HG03571 (cell line): ENCODE measurements around the gene RPUSD1.
"Not testable (repeated sequence)": the region's sequence is repeated elsewhere in the genome, so short reads cannot be mapped to it uniquely, and the experiment has no call there.

Experiments used
- ATAC-seq: cut with Tn5 transposase; IDR thresholded peaks from one replicate; pipeline ENCODE4 v1.9.1; 2021; ENCODE audit not compliant: unreplicated experiment

Gene RPUSD1

DNA sequence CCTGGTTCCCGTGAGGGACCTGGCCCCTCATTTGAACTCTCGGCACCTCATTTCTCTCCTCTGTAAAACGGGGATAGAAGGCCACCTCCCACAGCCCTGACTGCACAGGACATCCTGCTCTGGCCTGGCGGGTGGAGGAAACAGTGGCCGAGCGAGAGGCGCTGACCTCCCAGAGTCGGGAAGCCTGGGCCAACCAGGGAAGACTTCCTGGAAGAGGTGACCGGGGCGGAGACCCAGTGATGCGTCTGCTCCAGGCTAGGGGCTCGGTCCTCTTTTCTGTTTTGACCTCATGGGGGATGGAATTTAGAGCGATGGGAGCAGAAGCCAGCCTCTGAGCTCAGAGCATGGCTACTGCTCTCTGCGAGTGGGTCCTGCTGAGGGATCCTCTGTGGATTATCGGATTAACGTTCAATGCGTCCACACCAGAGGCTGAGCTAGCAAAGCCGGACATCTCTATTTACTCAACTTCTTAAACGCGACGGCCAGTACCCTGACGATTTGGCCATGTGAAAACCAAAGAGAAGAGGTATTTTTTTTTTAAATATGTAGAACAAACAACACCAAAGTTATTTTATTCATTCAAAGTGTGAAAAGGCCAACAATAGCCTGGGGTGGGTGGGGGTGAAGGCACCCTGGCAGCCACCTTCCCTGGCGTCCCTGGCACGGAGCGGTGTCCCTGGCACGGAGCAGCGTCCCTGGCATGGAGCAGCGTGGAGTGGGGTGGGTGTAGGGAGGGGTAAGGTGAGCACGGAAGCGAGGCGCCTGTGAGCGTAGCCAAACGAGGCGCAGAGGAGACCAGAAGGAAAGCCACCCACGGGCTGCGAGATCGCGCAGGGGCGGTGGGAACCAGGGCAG is 36.8 kb downstream of the RPUSD1 start:
- no peak for ATAC-seq

DNA sequence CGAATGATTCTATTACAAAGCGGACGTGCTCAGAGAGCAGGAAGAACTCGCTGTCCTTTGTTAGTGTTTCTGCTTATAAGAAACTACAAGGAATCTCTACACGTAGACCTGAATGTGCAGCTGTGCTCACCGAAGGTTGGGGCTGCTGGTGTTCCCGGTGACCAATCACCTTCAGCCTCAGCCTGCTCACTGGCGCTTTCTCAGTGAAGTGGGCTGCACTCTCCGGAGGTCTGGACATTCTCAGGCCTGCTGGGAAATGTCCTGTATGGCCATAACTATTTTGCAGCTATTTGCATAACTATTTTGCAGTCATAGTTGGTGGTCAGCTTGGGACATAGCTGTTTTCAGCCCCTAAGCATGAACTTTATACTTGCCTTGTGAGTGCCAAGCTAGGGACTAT is 37.7 kb downstream of the RPUSD1 start:
- ATAC-seq, result no peak

DNA sequence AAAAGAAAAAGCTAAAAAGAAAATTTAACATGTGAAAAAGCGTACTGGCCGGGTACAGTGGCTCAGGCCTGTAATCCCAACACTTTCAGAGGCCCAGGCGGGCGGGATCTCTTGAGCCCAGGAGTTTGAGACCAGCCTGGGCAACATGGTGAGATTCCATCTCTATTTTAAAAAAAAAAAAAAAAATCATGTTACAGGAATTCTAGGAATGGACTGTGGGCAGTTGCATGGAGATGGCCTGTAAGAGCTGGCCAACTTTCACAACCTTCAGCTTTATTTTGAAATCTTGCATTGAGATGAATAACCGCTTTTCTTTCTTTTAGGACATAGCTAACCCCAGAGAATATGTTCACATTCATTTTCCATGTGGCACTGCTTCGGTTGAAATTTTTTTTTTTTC is 39.2 kb downstream of the RPUSD1 start:
- no peak for ATAC-seq

DNA sequence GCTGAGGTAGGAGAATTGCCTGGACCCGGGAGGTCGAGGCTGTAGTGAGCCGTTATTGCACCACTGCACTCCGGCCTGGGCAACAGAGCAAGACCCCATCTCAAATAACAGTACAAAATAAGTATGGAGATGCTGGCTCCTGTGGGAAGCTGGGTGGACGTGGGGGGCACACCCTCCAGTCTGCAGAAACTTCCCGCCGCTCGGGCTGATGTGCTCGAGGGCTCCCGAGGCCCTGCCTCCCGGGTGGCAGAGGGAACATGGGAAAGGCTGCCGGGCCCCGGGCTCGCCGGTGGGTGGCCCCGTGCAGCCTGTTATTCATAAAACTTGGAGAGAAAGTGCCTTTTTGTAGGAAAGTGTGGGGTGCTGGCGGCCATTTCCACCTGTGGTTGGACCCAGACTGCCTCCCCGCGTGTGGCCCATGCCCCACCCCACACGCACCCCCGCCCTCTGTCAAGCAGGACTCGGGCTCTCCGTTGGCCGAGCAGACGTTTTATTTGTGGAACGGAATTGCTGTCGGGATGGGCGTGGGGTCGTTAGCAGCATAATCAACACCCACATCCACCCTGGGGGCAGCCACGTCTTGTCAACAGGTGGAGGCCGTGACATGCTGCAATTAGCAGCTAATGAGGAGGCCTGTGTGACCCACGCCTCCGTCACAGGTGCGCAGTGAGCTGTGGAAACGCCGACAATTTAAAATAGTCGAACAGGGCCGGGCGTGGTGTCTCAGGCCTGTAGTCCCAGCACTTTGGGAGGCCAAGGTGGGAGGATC is 40.0 kb downstream of the RPUSD1 start:
- ATAC-seq, result no peak

DNA sequence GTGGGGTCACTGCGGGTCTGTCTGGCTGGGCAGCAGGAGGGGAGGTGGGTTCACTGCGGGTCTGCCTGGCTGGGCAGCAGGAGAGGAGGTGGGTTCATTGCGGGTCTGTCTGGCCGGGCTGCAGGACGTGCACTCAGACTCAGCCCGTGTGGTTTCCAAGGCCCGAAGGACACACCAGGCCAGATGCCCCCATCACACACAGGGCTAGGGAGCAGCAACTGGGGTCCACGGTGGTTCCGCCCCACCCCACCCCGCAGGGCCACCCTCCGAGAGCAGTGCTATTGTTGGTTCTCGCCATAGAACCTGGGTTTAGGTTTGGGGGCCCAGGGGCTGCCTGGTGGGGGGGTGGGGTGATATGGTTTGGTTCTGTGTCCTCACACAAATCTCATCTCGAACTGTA is 41.5 kb downstream of the RPUSD1 start:
- no peak for ATAC-seq

DNA sequence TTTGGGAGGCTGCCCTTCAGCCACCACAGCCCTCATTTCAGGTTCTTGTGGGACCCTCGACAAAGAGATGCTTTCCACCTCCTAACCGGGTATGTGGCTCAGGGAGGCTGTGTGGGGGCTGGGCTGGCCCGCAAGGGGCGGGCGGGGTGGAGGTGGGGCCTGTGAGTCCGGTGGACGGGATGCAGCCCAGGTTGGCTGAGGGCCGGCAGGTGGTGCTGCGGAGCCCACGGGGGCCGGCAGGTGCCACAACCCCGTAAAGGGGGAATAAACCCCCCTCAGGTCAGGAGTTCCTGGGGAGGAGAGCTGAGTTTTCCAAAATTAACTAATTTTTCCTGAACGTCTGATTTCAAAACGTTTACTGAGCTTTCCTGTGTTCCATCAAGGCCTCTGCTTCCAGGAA is 42.4 kb downstream of the RPUSD1 start:
- no peak for ATAC-seq

DNA sequence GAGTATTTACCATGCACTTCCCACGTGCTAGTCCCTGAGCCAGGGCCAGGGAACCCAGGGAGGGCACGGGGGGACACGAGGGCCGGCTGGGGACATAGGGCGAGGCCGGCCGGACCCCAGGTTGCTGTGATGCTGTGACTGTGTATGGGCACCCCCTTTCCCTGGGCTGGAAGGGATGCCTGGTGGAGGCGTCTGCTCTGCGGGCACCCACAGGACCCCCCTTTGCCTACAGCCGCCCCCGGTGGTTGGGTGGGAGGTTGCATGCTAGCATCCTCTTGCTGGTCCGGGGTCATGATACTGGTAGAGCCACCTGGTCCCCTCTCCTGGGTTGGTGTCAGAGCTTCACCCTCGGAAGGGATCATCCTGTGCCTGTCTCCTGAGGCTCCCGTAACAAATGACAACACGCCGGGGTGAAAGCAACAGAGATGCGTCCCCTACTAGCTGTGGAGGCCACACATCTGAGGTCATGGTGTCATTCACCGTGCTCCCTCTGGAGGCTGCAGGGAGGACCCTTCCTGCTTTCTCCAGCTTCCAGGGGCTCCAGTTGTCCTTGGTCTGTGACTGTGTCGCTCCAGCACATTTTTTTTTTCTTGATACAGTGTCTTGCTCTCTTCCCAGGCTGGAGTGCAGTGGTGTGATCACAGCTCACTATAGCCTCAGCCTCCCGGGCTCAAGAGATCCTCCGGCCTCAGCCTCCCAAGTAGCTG is 44.2 kb downstream of the RPUSD1 start:
- no peak for ATAC-seq

DNA sequence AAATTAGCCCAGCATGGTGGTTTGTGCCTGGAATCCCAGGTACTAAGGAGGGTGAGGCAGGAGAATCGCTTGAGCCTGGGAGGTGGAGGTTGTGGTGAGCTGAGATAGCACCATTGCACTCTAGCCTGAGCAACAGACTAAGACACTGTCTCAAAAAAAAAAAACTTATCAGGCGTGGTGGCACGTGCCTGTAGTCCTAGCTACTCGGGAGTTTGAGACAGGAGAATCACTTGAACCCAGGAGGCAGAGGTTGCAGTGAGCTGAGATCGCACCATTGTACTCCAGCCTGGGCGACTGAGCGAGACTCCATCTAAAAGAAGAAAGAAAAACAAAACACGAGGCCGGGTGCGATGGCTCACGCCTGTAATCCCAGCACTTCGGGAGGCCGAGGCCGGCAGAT is 45.3 kb downstream of the RPUSD1 start:
- not testable (repeated sequence) for ATAC-seq

DNA sequence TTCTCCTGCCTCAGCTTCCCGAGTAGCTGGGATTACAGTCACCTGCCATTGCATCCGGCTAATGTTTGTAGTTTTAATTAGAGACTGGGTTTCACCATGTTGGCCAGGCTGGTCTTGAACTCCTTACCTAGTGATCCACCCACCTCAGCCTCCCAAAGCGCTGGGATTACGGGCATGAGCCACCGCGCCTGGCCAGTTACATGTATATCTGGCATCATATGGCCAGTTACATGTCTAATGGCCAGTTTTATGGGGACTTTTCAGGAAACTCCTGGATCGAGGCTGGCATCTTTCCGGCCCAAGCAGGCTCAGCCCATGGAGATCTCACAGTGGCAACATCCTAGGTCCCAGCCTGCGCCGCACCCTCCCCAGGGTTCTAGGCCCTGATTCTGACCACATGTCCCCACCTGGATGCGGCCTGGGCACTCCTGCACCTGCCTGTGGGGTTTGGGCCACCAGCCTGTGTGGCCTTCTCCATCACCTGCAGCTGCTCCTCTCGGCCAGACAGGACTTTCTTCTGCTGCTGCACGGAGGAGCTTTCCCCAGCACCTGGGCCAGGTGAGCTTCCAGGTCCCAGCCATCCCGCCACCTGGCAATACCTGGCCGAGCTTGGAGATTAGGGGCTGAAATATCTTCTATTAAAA is 46.1 kb downstream of the RPUSD1 start:
- no peak for ATAC-seq

DNA sequence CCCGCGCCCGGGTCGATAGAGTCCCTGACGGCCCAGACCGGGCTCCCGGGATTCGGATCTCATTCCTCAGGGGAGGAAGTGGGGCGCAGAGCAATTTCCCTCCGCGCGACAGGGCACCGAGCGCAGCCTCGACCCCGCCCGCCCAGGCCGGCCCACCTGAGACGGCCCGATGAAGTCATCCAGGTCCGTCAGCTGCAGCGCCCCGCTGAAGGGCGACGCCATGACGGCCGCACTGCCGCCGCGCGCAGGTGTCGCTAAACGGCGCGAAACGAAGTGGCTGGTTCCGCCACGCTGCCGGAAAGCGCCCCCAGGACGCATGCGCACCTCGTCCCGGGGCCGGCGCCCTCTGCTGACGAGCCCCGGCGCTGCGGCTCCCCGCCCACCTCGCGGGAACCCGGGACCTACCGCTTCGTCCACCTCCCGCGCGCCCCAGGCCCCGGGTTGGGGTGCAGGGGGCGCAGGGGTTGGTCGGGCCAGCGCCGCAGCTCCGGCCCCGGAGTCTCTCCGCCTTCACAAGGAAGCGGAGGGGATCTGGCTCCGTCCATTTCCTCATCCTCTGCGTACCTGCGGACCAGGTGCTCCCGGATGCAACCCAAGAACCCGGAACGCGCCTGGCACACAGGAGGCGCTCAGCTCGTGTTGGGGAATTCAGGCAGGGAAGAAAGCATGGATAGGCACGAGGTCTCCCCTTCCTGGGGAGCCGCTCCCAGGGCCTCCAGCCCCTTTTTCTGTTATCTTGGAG is 47.2 kb downstream of the RPUSD1 start, which contains the start of gene CIAO3:
TSS of gene CIAO3 (minus strand) at position 234 of the 742 bp plus-strand sequence. CDS start at position 222, 12 bp downstream.
- peak; percentile 59 for ATAC-seq

DNA sequence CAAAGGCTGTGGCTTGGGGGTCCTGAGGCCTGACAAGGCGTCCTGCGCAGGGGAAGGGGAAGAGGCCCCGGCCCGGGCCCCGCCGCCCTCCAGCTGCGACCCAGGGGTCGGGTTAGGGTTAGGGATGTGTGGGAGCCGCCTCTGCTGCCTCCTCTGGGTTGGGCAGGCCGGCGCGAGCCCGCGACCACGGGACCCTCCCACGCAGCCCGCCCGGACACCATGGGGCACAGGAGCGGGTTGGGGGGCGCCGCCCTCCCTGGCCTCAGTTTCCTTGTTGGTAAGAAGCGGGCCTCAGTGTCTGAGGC is 47.8 kb downstream of the RPUSD1 start:
- no peak for ATAC-seq

DNA sequence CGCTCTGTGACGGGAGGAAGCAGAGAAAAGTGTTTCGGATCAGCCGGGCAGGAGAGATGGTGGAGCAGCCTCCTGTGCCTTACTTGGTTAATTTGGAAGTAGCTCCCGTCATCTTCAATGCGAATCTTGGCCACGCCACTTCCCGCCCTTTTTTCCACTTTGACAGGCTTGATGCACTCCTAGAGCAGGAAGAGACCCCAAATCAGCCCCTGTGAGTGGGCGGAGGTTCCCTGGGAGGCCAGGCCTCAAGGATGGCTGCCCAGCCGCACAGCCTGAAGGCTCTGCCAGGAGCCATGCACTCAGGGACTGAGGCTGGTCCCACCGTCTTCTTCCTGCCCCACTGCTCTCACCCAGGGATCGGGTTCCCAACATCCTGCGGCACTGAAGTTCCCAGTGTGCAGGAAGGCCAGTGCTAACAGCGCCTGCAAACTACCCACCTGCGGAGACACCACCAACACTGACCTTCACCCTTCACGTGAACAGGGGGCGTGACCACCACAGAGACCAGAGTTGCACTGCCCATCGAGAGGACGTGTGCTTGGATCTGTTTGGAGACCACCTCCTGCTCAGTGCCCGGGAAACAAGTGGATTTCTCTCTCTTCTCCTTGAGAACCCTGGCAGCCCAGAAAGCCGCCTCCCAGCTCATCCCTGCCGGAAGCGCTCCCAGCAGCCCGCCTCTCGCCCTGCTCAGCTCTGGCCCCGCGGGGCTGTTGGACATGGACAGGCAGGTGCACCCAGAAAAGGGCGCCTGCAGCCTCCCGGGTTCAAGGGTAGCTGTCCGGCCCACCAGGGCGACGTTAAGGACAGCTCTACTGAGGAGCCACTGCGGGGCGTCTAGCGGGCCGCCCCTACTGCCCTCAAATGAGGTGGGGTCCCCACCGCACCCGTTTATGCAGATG is 48.4 kb downstream of the RPUSD1 start:
- ATAC-seq, result no peak

DNA sequence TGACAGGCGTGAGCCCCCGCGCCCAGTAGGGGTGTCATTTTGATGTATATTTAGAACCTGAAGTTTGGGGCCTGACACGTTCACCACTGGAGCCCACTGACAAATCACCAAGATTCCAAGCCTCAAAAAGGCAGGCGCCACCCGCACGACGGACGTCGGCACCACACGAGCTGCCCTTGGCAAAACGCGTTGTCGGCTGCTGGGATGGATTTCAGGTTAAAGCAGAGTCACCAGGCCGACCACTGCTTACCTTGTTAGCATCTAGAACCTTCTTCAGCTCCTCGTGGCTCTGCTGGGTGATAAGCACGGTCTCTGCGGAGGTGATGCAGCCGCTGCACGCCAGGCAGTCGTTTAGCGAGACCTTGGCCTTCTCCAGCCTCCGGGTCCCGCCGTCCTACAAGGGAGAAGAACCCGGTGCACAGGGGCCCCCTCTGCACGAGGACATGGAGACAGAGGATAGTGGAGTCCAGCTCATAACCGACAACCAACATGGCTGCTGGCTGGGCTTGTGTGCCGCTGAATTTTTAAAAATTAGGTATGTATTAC is 51.2 kb downstream of the RPUSD1 start:
- ATAC-seq, result no peak

DNA sequence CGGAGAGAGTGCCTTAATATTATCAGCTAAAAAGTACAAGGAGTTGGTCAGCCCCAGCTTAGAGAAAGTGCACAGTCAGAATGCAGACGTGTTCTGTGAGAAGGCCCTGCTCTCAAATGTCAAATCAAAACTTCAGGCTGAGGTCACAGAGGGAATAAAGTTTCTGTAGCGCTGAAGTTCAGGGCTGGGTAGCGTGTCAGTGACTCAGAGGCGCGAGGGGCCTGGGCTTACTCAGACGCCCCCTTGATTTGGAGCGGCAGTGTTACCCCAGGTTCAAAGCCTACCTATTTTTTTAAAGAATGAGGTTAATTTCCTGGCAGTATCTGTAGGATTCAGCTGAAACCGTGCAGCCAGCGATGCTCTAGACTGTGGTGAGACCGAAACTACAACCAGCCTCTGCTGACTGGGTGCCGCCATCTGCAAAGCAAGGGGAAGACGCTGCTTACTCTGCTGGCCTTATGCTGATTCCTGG is 52.2 kb downstream of the RPUSD1 start:
- no peak for ATAC-seq

DNA sequence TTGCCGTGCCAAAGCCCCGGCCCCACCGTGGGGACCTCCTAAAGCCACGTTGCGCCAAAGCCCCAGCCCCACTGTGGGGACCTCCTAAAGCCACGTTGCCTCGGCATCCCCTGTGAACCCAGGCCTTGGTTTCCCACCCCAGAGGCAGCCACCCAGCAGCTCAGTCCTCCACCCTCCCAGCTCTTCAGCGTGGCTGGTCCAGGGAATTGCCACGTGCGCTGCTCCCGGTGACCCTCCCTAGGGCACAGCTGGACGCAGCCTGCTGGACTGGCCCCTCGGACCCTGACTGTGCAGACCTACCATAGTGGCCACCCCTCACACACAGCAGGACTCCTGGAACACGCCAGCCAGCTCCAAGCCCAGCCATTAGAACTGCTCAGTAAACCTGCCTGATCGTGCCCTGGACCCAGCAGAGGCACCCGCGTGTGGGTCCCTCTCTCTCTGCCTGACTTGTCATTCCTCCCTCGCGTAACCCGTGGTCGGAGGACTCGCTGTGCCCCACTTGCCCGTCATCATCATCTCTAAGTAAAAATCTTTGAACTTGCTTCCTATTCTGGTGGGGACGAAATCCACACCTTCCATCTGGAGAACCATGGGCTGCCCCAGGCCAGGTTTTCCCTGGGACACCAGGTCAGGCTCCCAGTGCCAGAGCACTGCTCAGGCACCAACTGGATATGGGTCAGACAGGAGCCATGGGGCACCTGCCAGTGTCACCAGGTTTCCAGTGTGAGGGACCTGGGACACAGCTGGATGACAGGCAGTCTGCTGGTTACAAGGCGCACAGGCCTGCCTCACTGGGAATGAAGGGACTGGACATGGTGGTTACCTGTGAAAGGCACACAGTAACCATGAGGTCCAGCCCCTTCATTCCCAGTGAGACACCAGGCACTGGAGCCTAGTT is 53.0 kb downstream of the RPUSD1 start:
- ATAC-seq, result no peak
